ENCODE results near the gene PLA2G3. TPM values are rescaled to one million over a fixed set of nuclear protein-coding genes. Genes with fewer than 3 reads are reported as not detected.
A peak's percentile ranks its signal among the peaks of the same experiment; 100 is the strongest.
"Not testable (repeated sequence)": the region's sequence is repeated elsewhere in the genome, so short reads cannot be mapped to it uniquely, and the experiment has no call there.

PLA2G3 gene
- total RNA-seq, 4 donors from 2014 or later = not detected

DNA sequence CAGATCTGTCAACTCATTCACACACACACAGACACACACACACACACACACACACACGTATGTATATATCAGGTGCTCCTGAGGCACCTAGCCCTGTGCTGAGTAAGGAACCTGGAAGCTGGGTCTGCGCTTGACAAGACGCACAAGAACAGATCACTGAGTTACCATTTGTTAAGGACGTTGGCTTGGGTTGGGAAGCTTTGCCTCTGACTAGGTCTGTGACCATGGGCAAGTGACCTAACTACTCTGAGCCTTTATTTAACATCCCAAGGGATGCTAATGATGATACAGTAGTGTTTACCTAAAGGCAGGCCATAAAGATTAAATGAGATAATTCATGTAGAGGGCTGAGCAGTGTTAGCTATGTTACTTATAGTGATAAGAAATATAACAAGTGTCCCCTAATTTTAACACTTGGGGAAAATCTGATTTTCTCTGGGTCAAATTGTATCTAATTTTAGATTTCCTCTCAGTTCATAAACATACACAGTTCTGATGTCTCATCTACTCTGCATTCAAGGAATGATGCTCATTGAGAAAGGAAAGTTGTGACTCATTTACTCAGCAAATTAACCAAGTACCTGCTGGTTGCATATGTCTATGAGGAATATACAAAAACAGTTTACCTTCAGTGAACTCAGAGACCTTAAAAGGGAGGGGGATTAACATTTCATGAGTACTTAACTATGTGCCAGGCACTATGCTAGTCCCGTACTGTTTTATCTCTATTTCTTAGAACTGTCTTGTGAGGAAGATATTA is 33.3 kb upstream of the PLA2G3 start:
- no peaks in the 10 kb centered on the region for H3K9me3 ChIP-seq
- H3K27me3 ChIP-seq = no peaks in the 10 kb centered on the region
- WGBS = 52% methylated on average over 5 of the region's 5 CpGs
- H3K36me3 ChIP-seq = peaks cover 0 to 19% (median 12%) of the 10 kb centered on the region in 4 donors
- no peak for DNase-seq (ENCODE audit: extremely low spot score)
- peak overlapping the region in 1 of 4 donors; percentile 16 for H3K4me3 ChIP-seq
- peaks cover 49 to 83% (median 78%) of the 10 kb centered on the region in 4 donors for H3K4me1 ChIP-seq
- TF ChIP-seq POLR2A (IDR thresholded peaks at IDR 0.05; ENCODE audit: low read depth) = no peak
- TF ChIP-seq, protein P1, sequence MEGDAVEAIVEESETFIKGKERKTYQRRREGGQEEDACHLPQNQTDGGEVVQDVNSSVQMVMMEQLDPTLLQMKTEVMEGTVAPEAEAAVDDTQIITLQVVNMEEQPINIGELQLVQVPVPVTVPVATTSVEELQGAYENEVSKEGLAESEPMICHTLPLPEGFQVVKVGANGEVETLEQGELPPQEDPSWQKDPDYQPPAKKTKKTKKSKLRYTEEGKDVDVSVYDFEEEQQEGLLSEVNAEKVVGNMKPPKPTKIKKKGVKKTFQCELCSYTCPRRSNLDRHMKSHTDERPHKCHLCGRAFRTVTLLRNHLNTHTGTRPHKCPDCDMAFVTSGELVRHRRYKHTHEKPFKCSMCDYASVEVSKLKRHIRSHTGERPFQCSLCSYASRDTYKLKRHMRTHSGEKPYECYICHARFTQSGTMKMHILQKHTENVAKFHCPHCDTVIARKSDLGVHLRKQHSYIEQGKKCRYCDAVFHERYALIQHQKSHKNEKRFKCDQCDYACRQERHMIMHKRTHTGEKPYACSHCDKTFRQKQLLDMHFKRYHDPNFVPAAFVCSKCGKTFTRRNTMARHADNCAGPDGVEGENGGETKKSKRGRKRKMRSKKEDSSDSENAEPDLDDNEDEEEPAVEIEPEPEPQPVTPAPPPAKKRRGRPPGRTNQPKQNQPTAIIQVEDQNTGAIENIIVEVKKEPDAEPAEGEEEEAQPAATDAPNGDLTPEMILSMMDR (IDR thresholded peaks at IDR 0.05) = no peak
- TF ChIP-seq POLR2AphosphoS5 (IDR thresholded peaks at IDR 0.05) = peak in 1 of 2 donors; percentile 73
- peak overlapping the region; percentile 67 to 79 (median 76) for H3K27ac ChIP-seq (replicated peaks in 1 of 4)
- intact Hi-C loops (cut with DNase I) = no loop called here

DNA sequence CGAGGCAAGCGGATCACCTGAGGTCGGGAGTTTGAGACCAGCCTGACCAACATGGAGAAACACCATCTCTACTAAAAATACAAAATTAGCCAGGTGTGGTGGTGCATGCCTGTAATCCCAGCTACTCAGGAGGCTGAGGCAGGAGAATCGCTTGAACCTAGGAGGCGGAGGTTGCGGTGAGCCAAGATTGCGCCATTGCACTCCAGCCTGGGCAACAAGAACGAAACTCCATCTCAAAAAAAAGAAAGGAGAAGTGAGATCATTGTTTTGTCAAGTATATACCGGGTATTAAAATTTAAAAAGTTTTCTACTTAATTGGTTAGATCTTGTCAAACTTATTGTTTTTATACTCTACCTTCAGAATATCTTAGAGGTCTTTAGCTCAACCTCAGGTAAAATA is 31.4 kb upstream of the PLA2G3 start:
- Histone ChIP-seq H3K4me1 (peaks cover 44 to 82% (median 76%) of the 10 kb centered on the region in 4 donors), H3K36me3 (peaks cover 0 to 18% (median 8%) of the 10 kb centered on the region in 4 donors), H3K27ac (replicated peaks in 1 of 4) (peak overlapping the region in 1 of 4 donors; percentile 14)
- H3K27me3 ChIP-seq; H3K4me3 ChIP-seq; H3K9me3 ChIP-seq; DNase-seq (ENCODE audit: extremely low spot score); intact Hi-C loops (cut with DNase I): not testable (repeated sequence)
- WGBS = 74% methylated on average over 9 of the region's 9 CpGs

- 96% methylated on average over 4 of the region's 4 CpGs for WGBS
- no peaks in the 10 kb centered on the region for H3K27me3 ChIP-seq
- H3K4me1 ChIP-seq = peaks cover 44 to 80% (median 73%) of the 10 kb centered on the region in 4 donors
- intact Hi-C loops (cut with DNase I) = no loop called here
- peaks cover 0 to 19% (median 10%) of the 10 kb centered on the region in 4 donors for H3K36me3 ChIP-seq
- no peak for DNase-seq (ENCODE audit: extremely low spot score)
- no peaks in the 10 kb centered on the region for H3K9me3 ChIP-seq
- peak overlapping the region in 1 of 4 donors; percentile 14 for H3K27ac ChIP-seq (replicated peaks in 1 of 4)
- TF ChIP-seq POLR2A (IDR thresholded peaks at IDR 0.05; ENCODE audit: low read depth) = no peak
- TF ChIP-seq POLR2AphosphoS5 (IDR thresholded peaks at IDR 0.05) = no peak
- TF ChIP-seq EP300 (IDR thresholded peaks at IDR 0.05) = no peak
- TF ChIP-seq, protein P1 (IDR thresholded peaks at IDR 0.05) = no peak
- no peak overlapping the region for H3K4me3 ChIP-seq
Measured at GRCh38 chr22:31170971-31171370, 30.7 kb upstream of the PLA2G3 start.

DNA sequence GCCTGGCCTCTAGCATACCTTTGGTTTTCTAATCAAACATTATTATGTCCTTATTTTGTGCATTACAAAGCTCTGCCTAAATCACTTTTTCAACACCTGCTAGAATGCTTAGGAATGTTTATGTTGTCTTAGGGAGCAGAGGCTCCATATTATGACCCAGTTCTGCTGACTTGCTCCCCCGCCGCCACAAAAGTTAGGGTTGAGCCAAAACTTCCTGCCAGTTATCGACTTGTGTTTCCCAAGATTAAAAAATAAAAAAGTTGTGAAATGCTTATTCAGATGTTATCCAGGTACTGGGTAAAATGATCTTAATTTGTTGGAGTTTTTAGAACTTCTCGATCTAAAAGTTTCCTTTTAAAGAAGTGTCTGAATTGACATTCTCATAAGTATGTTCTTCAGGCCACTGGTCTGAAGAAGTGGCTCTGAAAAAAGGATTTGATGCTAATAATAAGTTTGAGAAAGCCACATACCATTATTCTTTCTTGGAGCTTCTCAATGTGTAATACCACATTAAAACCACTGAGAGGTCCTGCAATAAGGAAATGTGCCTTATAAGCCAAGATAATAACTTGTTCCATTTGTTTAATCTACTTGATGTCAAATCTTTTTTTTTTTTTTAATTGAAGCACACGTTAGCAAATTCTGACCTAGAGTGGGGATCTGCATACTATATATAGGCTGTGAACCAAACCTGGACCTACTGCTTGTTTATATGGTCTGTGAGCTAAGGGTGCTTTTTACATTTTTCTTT is 21.9 kb upstream of the PLA2G3 start:
- peak overlapping the region; percentile 92 to 98 (median 96) for H3K27ac ChIP-seq (replicated peaks in 1 of 4)
- 45% methylated on average over 5 of the region's 5 CpGs for WGBS
- H3K9me3 ChIP-seq = no peaks in the 10 kb centered on the region
- H3K36me3 ChIP-seq = peaks cover 0 to 38% (median 27%) of the 10 kb centered on the region in 4 donors
- DNase-seq (ENCODE audit: extremely low spot score) = no peak
- TF ChIP-seq, protein P1 (IDR thresholded peaks at IDR 0.05) = peak in 1 of 3 experiments; percentile 42
- no peak for TF ChIP-seq EP300 (IDR thresholded peaks at IDR 0.05)
- intact Hi-C loops (cut with DNase I) = no loop called here
- H3K27me3 ChIP-seq = no peaks in the 10 kb centered on the region
- peak overlapping the region; percentile 9 to 84 (median 17) for H3K4me3 ChIP-seq
- peaks cover 20 to 60% (median 45%) of the 10 kb centered on the region in 4 donors for H3K4me1 ChIP-seq

GRCh38 chr22:31161386-31161785 is 21.1 kb upstream of the PLA2G3 start:
- peaks cover 21 to 63% (median 44%) of the 10 kb centered on the region in 4 donors for H3K4me1 ChIP-seq
- H3K9me3 ChIP-seq = no peaks in the 10 kb centered on the region
- no peak for DNase-seq (ENCODE audit: extremely low spot score)
- no peaks in the 10 kb centered on the region for H3K27me3 ChIP-seq
- H3K27ac ChIP-seq (replicated peaks in 1 of 4) = peak overlapping the region; percentile 92 to 98 (median 96)
- H3K36me3 ChIP-seq = peaks cover 0 to 32% (median 20%) of the 10 kb centered on the region in 4 donors
- intact Hi-C loops (cut with DNase I) = no loop called here
- TF ChIP-seq, protein P1 (IDR thresholded peaks at IDR 0.05) = no peak
- TF ChIP-seq POLR2A (IDR thresholded peaks at IDR 0.05; ENCODE audit: low read depth) = no peak
- TF ChIP-seq EP300 (IDR thresholded peaks at IDR 0.05) = no peak
- TF ChIP-seq POLR2AphosphoS5 (IDR thresholded peaks at IDR 0.05) = no peak
- peak overlapping the region; percentile 79 to 96 (median 84) for H3K4me3 ChIP-seq

All from esophagus muscularis mucosa (tissue), 4 donors.